ELF-1 (cell line): ENCODE measurements around the gene RGL4.
"Not testable (repeated sequence)": the region's sequence is repeated elsewhere in the genome, so short reads cannot be mapped to it uniquely, and the experiment has no call there.

Source experiments
- DNase-seq: peaks from one replicate; pipeline ENCODE4 v3.0.0-alpha.2; 2016; ENCODE audit warnings: low read depth, low spot score

RGL4 gene

DNA sequence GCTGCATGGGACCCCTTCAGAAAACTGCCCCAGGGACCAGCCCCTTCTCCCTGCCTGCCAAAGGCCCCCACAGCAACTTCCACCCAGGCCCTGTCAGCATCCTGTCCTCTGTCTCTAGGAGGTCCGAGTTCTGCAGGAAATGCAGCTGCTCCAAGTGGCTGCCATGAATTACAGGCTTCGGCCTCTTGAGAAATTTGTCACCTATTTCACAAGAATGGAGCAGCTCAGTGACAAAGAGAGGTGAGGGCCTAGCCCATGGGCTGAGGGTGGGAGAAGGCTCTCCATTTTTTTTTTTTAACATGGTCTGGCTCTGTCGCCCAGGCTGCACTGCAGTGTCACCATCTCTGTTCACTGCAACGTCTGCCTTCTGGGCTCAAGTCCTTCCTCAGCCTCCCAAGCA, 7.3 kb downstream of the RGL4 start:
- DNase-seq = no peak

DNA sequence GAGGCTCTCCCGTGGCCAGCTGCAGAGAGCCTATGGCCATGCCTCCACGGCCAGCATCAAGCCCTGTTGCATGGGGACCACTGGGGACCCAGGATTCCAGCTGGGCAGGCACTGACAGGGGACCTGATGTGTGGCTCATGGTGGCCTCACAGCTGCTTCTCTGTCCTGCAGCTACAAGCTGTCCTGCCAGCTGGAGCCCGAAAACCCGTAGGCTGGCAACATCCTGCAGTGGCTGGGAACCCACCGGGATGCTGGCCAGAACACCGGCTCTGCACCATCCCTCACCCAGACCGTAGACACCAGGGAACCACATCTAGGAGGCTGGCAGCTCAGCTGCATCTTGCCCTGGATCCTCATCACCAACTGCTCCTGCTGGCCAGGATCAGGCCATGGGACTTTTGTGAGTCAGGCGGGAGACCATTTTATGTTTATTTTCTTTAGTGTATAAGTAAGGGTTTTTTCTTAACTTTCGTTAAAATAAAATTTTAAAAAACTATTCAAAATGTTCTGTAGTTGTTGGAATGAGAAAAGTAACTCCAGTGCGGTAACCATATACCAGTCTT, 7.9 kb downstream of the RGL4 start:
- no peak for DNase-seq

DNA sequence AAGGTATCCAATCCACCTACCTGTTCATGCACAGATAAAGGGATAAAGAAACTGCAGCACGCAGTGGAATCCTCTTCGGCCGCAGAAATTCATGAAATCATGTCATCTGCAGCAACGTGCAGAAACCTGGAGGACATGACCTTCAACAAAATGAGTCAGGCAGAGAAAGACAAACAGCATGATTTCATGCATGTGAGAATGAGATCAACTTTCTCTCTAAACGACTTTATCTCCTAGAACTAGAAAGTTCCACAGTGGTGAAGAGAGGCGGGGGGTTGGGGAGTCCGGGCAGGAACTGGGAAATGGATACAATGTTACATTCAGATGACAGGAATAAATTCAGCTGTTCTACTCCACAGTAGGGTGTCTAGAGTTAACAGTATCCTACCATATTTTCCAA, 9.9 kb downstream of the RGL4 start:
- DNase-seq = no peak

DNA sequence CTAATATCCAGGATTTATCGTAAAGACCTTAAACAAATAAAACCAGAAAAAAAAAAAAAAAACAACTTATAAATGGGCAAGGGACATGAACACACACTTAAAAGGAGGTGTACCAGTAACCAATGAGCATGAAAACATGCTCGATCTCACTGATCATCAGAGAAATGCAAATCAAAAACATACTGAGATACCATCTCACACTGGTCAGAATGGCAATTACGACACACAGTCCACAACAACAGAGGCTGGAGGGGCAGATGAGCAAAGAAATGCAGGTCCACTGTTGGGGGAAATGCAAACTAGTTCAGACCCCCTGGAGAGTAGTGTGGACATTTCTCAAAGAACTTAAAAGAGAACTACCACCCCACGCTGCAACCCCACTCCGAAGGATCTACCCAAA, 13.2 kb downstream of the RGL4 start:
- no peak for DNase-seq

DNA sequence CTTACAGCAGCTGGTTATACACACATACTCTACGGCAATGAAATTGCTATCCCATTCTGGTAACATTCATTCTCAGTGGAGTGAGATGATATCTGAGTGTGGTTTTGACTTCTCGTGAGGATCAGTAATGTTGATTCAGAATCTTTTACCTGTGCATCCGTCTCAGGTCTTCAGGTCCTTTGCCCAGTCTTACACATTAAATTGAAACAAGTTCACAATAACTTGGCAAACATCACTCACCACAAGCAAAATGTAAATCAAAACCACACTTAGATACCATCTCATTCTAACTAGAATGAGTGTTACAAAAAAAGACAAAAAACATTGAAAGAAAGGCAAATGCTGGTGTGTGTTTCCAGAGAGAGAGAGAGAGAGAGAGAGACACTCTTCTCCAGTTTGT, 14.0 kb downstream of the RGL4 start:
- no peak for DNase-seq

DNA sequence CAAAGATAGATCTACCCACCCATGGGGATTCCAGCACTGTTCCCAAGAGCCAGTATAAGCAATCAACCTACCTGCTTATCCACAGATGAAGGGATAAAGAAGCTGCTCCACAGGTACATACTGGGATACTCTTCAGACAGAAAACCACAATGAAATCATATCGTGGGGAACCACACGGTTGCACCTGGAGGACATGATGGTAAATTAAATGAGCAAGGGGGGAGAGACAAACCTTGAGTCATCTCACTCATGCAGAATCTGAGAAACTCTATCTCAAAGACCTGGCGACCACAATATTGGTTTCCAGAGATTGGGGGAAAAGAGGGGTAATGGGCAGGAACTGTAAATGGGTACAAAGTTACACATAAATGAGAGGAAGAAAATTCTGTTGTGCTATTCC, 14.5 kb downstream of the RGL4 start:
- DNase-seq = no peak

DNA sequence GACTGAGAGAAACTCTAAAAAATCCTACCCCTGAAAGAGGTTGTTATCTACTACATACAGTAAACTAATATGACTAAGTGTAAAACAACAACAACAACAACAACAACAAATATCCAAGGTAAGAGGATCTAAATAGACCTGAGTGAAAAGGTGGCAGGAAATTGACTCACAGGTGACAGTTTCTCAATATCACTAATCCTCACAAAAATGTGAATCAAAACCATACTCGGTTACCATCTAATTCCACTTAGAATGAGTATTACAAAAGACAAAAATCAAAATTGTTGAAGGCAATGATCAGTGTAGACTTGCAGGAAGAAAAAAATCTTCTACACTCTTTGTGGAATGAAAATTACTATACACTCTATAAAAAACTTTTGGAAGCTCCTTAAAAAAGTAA, 17.5 kb downstream of the RGL4 start:
- no peak for DNase-seq

DNA sequence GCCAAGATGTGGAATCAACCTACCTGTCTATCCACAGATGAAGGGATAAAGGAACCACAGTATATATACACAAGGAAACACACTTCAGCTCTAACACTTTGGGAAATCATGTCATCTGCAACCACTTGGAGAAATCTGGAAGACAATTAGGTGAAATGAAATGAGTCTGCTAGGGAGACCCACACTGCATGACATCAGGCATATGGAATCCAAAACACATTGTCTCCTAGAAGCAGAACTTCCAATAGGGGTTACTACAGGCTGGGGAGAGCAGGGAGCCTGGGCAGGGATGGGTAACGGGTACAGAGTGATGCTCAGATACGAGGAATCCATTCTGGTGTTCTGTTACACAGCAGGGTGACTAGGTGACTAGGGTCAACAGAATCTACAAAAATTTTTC, 18.3 kb downstream of the RGL4 start:
- DNase-seq = no peak

DNA sequence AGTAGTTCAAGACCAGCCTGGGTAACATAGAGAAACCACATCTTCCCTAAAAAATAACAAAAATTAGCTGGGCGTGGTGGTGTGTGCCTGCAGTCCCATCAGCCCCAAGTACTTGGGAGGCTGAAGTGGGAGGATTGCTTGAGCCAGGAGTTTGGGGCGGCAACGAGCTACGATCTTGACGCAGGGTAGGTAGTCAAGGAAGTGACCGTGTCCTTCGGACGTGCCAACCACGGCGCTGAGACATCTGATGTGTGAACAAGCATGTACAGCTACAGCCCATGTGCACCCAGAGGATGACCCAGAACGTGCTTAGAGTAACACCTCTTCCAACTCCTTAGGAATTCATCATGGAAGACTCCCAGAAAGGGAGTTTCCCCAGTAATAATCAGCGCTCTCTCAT, 21.4 kb downstream of the RGL4 start:
- DNase-seq = no peak

DNA sequence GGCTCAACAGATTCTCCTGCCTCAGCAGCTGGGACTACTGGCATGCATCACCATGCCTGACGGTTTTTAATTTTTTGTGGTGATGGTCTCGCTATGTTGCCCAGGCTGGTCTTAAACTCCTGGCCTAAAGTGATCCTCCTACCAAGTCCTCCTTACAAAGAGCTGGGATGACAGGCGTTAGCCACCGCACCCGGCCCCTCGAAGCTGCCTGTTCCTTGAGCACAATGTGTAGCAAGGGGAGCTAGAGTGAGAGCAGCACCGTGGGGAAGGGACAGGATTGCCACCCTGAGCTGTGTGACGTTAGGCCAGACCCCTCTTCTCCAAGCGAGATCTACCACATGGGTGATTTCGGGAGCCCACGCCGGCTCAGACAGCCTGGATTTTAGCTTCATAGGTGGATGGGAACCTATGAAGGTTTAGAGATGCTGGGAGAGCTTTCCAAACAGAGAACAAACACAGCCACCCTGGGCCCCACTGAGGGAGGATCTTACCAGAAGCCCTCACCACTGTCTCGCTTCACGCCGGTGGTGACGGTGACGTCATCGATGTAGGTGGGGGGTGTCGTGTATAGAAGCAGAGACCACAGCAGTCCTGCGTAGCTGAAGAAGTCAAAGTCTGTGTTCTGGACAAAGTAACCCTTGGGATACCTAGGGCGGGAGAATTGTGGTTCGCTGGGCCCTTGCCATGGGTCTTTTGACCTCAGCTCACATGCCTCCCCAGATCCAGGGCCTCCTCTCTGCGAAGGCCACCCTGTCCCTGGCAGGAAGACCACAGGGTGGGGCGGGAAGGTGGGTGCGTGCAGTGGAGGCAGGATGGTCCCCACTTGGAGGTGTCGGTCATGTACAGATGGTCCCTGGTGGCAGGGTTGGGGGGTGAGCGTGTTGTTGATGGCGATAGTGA, 23.1 kb downstream of the RGL4 start:
- DNase-seq = no peak

DNA sequence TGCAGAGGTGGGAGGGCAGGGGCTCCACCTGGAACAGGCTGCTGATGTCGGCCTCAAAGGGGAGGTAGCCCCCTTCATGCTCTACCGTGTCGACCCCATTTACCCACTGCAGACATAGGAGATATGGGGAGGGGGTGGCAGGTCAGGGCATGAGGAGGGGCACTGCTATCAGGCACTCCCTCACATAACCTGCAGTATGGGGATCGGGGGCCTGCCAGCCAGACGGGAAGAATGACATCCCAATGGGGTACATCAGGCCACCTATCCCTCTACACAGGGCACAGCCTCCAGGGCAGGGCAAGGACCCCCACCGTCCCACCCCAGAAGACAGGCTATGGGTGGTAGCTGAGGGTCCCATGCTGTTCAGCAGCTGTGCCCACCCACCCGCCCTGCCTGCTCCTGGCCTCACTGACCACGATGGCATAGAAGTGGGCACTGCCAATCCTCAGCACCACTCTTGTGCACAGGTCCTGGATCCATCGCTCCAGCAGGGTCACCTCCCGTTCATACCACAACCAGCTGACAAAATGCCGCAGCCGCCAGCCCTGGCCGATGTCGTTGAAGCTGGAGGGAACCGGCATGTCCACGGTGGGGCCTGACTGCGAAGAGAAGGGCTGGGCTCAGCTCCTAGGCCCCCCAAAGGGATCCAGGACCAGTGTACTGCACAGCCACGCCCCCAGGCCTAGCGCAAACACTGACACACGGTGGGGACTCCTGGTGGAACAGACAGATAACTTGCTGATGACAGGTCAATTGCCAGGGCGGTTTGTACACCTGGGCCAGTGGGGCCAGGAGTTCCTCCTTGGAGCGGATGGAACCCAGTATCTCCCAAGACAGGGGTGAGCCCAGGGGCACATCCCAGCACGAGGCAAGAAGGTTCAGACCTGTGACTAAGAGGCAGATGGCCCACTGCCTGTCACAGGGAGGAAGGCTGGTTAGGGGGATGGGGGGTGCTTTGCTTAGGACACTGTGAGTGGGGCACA, 24.1 kb downstream of the RGL4 start:
- no peak for DNase-seq

DNA sequence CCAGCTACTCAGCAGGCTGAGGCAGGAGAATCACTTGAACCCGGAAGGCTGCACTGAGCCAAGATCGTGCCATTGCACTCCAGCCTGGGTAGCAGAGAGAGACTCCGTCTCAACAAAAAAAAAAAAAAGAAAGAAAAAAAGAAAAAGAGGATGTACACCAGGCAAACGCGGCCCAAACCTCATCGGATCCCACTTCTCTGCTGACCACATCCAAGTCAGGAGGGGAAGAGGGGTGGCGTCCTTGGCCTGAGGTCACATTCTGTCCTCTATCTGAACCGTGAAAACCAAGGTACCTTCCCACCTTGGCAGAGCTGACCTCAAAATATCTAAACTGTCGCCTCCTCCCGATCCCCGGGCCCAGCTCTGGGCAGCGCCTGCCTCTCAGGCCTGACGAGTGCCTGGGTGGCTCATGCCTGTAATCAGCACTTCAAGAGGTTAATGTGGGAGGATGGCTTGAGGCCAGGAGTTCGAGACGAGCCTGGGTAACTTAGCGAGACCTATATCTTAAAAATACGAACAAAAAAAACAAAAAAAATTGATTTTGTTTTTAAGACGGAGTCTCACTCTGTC, 25.1 kb downstream of the RGL4 start:
- no peak for DNase-seq

DNA sequence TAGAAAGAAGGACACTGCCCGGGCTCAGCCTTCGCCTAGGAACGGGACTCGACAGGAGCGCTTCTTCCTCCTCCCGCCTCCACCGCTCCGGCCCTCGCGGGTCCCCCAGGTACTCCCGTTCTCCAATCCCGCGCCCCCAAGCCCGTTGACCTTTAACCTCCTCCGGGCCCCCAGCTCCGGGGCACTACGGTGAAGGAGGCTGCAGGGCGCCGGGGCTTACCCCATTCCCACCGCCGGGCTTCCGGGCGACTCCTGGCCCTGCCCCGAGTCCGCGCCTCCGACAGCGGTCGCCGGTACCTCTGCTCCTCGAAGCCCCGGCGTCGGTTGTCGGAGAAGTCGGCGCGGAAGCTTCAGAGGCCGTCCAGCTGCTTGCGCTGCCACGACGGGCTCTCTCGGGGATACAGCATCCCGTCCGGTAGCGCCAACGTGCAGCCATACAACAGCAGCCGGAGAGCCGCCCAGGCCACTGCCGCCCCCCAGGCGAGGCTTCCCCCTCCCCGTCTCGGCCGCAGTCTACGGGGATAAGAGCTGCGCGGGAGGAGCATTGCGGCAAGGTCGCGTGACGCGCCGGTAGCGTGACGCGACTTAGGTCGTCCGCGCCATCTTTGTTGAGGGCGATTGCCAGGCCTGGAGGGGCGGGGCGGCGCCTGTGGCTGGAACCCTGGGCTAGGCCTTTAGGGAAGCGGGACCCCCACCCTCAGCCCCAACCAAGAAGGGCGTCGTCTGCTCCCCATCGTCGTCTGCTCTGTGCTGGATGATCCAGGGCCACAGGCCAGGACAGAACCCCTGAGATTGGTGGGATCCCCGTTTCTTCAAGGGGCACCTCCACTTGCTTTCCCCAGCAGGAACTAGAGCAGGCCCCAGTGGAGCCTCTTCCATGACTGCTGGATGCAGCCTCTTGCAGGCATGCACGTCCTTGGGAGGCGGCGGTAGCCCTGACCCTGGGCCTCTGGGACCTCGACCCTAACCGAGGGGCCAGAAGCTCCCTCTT, 26.3 kb downstream of the RGL4 start:
- DNase-seq = peak; percentile 93

DNA sequence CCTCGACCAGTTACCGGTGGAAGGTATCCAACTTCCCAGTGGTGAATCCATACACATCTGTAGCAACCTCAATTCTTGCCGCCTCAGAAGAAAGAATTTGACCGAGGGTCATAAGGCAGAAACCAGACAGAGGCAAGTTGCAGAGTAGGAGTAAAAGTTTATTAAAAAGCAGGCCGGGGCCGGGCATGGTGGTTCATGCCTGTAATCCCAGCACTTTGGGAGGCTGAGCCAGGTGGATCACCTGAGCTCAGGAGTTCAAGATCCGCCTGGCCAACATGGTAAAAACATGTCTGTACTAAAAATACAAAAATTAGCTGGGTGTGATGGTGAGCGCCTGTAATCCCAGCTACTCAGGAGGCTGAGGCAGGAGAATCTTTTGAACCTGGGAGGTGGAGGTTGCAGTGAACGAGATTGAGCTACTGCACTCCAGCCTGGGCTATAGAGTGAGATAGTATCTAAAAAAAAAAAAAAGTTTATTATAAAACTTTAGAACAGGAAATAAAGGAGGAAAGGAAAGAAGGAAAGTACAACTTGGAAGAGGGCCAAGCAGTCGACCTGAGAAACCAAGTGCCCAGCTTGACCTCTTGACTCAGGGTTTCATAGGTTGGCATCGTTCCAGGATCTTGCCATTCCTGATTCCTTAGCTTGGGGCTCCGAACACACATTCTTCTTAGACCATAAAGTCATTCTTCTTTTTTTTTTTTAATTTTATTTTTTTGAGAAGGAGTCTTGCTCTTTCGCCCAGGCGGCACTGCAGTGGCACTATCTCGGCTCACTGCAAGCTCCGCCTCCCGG, 27.8 kb downstream of the RGL4 start:
- DNase-seq = no peak

DNA sequence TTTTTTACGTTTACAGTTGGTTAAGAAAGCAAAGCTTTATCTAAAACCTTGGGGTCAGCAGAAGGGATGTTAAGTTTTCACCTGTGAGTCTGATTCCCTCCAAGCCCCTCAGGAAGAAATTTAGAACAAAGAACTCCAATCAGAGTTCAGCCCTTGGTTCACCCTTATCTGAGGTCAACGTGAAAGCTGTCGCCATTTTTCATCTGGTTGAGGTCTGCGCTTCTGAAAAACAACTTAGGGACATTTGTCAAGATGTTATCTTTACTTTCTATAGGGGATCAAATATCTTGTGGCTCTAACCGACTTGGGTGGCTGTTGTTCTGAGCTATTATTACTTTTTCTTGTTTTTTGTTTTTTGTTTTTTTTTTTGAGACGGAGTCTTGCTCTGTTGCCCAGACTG, 30.0 kb downstream of the RGL4 start:
- no peak for DNase-seq

DNA sequence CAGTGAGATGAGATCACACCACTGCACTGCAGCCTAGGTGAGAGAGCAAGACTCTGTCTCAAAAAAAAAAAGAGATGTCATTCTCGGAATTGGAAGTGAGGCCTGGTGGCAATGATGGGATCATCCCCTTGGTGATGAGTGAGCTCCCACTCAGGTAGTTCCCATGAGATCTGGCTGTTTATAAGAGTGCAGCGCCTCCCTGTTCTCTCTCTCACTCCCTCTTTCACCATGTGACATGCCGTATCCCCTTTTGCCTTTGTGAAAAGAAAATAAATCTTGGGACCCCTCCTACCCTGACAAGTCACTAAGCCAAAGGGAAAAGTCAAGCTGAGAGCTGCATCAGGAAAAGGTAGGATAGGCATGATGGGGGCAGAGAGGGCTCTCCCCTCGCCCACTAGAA, 31.3 kb downstream of the RGL4 start:
- no peak for DNase-seq

DNA sequence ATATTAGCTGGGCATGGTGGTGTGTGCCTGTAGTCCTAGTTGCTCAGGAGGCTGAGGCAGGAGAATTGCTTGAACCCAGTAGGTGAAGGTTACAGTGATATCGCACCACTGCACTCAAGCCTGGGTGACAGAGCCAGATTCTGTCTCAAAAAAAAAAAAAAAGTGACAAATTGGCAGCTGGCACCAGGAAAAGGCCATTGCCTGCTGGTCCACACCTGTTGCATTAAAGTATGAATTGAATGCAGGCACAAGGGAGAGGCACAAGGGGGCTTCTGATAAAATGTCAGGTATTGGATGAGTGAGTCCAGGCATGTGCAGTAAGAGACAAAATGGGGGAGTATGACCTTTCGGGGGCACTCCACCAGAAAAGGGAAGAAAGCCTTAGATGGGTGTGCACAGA, 31.9 kb downstream of the RGL4 start:
- no peak for DNase-seq

DNA sequence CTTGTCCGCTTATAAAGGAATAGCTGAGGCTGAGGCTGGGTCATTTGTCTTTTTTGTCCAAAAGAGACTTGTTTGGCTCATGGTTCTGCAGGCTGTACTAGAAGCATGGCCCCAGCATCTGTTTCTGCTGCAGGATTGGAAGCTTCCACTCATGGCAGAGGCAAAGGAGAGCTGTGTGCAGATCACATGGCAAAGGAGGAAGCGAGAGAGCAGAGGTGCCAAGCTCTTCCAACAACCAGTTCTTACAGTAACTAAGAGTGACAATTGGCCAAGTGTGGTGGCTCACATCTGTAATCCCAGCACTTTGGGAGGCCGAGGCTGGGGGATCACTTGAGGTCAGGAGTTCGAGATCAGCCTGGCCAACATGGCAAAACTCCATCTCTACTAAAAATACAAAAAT, 37.3 kb downstream of the RGL4 start:
- DNase-seq = not testable (repeated sequence)

DNA sequence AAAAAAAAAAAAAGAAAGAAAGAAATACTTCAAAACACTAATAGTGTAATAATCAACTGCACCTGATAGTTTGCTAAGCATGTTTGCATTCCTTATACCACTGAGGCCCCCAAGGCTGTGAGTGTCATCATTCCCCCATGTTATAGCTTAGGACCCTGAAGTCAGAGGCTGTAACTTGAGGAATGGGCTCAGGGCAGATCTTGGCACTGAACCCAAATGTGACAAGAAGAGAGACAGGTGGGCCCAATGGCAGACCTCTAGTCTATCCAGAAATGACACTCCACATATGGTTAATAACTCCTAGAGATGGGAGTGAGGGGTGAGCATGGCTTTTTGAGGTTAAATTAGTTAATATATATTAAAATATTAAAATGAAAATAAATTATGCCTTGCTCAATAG, 46.9 kb downstream of the RGL4 start:
- no peak for DNase-seq
